Stomach smooth muscle (tissue), 2 donors: ENCODE measurements around the gene CDH16.
"Not testable (repeated sequence)": the region's sequence is repeated elsewhere in the genome, so short reads cannot be mapped to it uniquely, and the experiment has no call there.

ENCODE experiments used
- H3K27ac ChIP-seq: one replicate; pipeline ENCODE4 v1.7.0; 2013; ENCODE audit warnings: mild to moderate bottlenecking, low read length, inconsistent platforms
- H3K27me3 ChIP-seq, 2 donors: one replicate each; pipeline ENCODE4 v1.7.0; 2013; ENCODE audit warnings: low read length in 2 of 2; ENCODE audit not compliant: insufficient read depth in 2 of 2, control insufficient read depth in 1 of 2
- H3K36me3 ChIP-seq, 2 donors: one replicate each; pipeline ENCODE4 v1.7.0; 2013; ENCODE audit warnings: low read length in 2 of 2; ENCODE audit not compliant: control insufficient read depth in 2 of 2, insufficient read depth in 2 of 2
- H3K4me1 ChIP-seq: one replicate; pipeline ENCODE4 v1.7.0; 2013; ENCODE audit warnings: low read length; ENCODE audit not compliant: control insufficient read depth, insufficient read depth
- H3K4me3 ChIP-seq, 2 donors: one replicate each; pipeline ENCODE4 v1.7.0; 2013; ENCODE audit warnings: low read length in 2 of 2
- H3K9ac ChIP-seq, 2 donors: one replicate each; pipeline ENCODE4 v1.7.0; 2013; ENCODE audit warnings: low read length in 2 of 2, mild to moderate bottlenecking in 1 of 2
- H3K9me3 ChIP-seq, 2 donors: one replicate each; pipeline ENCODE4 v1.7.0; 2013; ENCODE audit warnings: low read length in 2 of 2; ENCODE audit not compliant: control insufficient read depth in 2 of 2
- donor health status: healthy.
- donor health status: Pancreatic carcinoma.

The CDH16 gene

DNA sequence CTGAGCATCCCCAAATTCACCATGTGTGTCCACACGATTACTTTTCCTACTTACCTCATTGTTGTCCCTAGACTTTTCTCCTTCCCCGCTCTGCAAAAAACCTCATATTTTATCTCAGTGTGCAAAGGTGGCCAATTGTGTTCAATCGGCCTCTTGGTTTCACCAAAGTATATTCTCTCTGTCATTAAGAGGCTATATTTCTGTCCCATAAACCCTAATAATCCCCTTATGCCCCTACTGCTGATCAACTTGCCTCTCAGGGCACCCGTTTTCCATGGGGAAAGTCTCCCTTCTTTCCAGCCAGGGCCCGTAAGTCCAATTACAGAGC, 28.3 kb upstream of the CDH16 start:
- Histone ChIP-seq H3K9ac (no peak overlapping the region), H3K9me3 (no peaks in the 10 kb centered on the region), H3K4me1 (peaks cover 15% of the 10 kb centered on the region), H3K36me3 (peaks cover 15 to 16% of the 10 kb centered on the region in 2 donors), H3K4me3 (no peak overlapping the region), H3K27ac (no peak overlapping the region), H3K27me3 (peaks cover 0 to 6% of the 10 kb centered on the region in 2 donors)

DNA sequence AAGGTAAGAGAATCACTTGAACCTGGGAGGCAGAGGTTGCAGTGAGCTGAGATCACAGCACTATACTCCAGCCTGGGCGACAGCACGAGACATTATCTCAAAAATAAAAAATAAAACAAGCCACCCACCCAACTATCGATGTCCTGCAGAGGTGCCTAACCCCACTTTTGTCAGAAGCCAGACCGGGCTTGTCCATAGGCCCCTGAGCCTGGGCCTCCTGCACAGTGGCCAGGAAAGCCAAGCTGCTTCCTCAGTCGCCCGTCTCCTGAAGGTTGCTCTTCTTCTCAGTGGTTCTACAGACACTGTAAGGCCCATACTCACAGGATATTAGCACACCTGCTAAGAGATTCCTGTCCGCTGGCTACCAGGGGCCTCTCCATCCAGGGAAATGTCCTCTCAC, 27.9 kb upstream of the CDH16 start:
- peaks cover 0 to 3% of the 10 kb centered on the region in 2 donors for H3K27me3 ChIP-seq

DNA sequence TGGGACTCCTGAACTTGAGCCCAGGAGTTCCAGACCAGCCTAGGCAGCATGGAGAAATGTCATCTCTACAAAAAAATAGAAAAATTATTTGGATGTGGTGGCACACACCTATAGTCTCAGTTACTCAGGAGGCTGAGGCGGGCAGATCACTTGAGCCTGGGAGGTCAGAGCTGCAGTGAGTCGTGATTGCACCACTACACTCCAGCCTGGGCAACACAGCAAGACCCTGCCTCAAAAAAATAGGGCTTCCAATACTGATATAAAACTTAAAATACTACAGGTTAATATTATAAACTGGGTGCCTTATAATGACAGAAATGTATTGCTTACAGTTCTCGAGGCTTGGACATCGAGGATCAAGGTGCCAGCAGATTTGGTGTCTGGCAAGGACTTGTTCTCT, 27.3 kb upstream of the CDH16 start:
- no peak overlapping the region for H3K4me3 ChIP-seq
- H3K9me3 ChIP-seq = no peaks in the 10 kb centered on the region
- H3K9ac ChIP-seq = no peak overlapping the region
- peaks cover 0 to 3% of the 10 kb centered on the region in 2 donors for H3K27me3 ChIP-seq
- peaks cover 25 to 26% of the 10 kb centered on the region in 2 donors for H3K36me3 ChIP-seq
- H3K27ac ChIP-seq = no peak overlapping the region
- peaks cover 15% of the 10 kb centered on the region for H3K4me1 ChIP-seq

More for the DNA sequence above, 27.9 kb upstream of the CDH16 start:
- H3K27ac ChIP-seq = no peak overlapping the region
- H3K9me3 ChIP-seq = no peaks in the 10 kb centered on the region
- H3K4me3 ChIP-seq = no peak overlapping the region
- H3K9ac ChIP-seq = no peak overlapping the region
- H3K4me1 ChIP-seq = peaks cover 15% of the 10 kb centered on the region
- H3K36me3 ChIP-seq = peaks cover 19 to 20% of the 10 kb centered on the region in 2 donors

DNA sequence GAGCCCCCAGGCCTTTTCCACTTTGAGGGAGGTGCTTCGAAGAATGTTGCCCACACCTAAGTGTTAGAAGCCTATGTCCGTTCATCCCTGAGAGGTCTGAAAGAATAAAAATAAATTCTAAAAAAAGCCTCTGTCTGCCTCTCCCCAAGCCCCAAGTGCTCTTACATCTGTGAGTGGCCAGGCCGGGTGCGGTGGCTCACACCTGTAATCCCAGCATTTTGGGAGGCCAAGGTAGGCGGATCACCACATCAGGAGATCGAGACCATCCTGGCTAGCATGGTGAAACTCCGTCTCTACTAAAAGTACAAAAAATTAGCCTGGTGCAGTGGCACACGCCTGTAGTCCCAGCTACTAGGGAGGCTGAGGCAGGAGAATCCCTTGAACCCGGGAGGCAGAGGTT, 26.3 kb upstream of the CDH16 start:
- not testable (repeated sequence) for H3K27ac ChIP-seq, H3K27me3 ChIP-seq, H3K9me3 ChIP-seq, H3K4me3 ChIP-seq, H3K9ac ChIP-seq
- peaks cover 33 to 34% of the 10 kb centered on the region in 2 donors for H3K36me3 ChIP-seq
- H3K4me1 ChIP-seq = peaks cover 15% of the 10 kb centered on the region

DNA sequence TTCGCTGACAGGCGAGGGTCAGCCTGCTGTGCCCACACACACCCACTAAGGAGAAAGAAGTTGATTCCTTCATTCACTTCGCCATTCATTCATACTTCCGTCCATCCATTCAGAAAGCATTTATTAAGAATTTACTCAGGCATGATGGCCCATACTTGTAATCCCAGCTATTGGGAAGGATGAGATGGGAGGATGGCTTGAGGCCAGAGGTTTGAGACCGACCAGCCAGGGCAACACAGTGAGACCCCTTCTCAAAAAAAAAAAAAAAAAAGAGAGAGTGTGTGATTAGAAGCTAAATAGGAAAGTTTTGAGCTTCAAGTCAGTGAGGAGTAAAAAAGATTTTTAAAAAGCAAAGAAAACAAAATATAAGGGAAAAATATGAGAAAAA, 25.4 kb upstream of the CDH16 start:
- Histone ChIP-seq H3K36me3 (peaks cover 37 to 42% of the 10 kb centered on the region in 2 donors), H3K4me1 (peaks cover 14% of the 10 kb centered on the region), H3K9ac (no peak overlapping the region), H3K9me3 (no peaks in the 10 kb centered on the region), H3K27me3 (no peaks in the 10 kb centered on the region), H3K27ac (no peak overlapping the region), H3K4me3 (no peak overlapping the region)

DNA sequence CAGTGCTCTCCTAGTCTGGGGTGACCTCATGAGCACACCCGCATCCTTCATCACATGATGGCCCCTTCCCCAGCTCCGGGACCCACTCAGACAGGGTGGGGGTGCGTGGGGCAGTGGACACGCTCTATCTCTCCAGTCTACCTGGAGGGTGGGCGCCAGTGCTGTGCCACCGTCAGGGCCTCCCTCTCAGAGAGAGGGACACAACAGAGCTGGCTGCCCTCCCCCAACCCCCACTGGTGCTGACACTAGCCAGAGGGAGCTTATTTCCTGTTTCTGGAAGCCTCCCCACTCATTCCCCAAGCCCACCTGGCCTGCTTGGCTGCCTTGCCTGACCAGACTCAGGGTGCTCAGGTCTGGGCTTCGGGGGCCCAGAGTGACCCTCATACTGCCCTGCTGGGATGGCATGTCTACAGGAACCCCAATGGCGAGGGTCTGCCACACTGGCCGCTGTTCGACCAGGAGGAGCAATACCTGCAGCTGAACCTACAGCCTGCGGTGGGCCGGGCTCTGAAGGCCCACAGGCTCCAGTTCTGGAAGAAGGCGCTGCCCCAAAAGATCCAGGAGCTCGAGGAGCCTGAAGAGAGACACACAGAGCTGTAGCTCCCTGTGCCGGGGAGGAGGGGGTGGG, 24.9 kb upstream of the CDH16 start:
- Histone ChIP-seq H3K36me3 (peaks cover 43 to 46% of the 10 kb centered on the region in 2 donors), H3K9me3 (no peaks in the 10 kb centered on the region), H3K4me3 (no peak overlapping the region), H3K9ac (no peak overlapping the region), H3K4me1 (peaks cover 9% of the 10 kb centered on the region), H3K27ac (no peak overlapping the region), H3K27me3 (no peaks in the 10 kb centered on the region)

DNA sequence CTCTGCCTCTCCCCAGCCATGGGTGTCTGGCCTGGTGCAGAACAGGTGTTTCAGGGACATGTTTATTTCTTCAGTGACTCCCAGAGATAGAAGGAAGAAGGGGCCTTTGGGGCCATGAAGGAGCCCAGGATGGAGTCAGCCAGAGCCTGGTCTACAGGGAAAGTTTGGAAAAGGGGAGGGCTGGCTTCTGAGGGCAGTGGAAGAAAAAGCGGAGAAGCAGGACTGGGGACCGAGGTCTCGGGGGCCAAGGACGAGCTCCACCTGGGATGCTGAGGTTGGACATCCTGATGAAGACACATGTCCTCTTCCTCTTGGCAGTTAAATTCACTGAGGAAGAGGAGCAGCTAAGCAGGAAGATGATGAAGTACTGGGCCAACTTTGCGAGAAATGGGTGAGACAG, 24.3 kb upstream of the CDH16 start:
- Histone ChIP-seq H3K9ac (no peak overlapping the region), H3K4me1 (peaks cover 5% of the 10 kb centered on the region), H3K36me3 (peaks cover 46 to 50% of the 10 kb centered on the region in 2 donors), H3K27ac (no peak overlapping the region), H3K9me3 (no peaks in the 10 kb centered on the region), H3K4me3 (no peak overlapping the region), H3K27me3 (no peaks in the 10 kb centered on the region)

DNA sequence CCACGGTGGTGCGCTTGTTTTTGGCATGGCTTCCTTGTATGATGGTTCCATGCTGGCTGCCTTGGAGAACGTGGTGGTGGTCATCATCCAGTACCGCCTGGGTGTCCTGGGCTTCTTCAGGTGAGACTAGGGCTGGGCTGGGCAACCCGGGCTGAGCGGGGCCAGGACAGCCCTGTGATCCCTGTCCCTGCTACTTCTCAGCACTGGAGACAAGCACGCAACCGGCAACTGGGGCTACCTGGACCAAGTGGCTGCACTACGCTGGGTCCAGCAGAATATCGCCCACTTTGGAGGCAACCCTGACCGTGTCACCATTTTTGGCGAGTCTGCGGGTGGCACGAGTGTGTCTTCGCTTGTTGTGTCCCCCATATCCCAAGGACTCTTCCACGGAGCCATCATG, 21.6 kb upstream of the CDH16 start:
- Histone ChIP-seq H3K27me3 (no peaks in the 10 kb centered on the region), H3K9me3 (no peaks in the 10 kb centered on the region), H3K9ac (no peak overlapping the region), H3K4me3 (no peak overlapping the region), H3K27ac (no peak overlapping the region), H3K4me1 (peaks cover 27% of the 10 kb centered on the region), H3K36me3 (peaks cover 54 to 55% of the 10 kb centered on the region in 2 donors)

DNA sequence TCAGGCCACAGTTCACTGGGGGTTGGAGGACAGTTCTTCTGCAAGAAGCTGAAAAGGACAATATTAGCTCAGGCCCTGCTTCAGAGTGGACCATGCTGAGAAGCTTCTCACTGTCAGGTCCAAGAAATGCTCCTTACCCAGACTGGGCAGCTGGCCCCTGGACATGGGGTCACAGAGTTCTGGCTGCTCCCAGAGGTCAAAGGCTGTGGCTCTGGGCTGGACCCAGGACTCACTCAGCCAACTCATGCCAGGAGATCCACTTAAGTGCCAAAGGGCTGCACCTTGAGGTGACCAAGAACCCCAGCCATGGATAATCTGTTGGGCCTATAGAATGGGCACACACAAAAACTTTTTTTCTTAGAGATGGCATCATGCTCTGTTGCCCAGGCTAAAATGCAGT, 20.7 kb upstream of the CDH16 start:
- H3K36me3 ChIP-seq = peaks cover 54 to 55% of the 10 kb centered on the region in 2 donors
- H3K9ac ChIP-seq = no peak overlapping the region
- H3K27ac ChIP-seq = no peak overlapping the region
- H3K4me3 ChIP-seq = no peak overlapping the region
- H3K27me3 ChIP-seq = no peaks in the 10 kb centered on the region
- peaks cover 30% of the 10 kb centered on the region for H3K4me1 ChIP-seq
- no peaks in the 10 kb centered on the region for H3K9me3 ChIP-seq

DNA sequence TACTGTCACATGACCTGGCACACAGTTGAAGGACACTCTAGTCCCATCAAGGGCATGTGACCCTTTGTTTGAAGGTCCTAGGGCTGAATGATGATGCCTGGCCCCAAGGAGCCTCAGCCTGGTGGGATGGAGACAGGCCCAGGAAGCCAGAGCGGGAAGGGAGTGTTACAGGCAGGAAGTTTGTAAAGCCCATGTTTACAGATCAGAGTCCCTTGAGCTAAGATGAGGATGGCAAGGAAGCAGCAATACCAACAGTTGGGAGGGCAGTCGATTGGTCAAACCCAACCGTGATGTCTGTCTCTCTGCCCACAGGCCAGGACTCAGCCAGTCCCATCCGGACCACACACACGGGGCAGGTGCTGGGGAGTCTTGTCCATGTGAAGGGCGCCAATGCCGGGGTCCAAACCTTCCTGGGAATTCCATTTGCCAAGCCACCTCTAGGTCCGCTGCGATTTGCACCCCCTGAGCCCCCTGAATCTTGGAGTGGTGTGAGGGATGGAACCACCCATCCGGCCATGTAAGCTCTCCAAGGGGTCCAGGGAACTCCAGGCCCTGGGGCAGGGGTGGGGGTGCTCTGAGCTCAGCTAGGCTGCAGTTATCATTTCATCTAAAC, 19.1 kb upstream of the CDH16 start:
- no peak overlapping the region for H3K27ac ChIP-seq
- H3K27me3 ChIP-seq = no peaks in the 10 kb centered on the region
- peaks cover 39% of the 10 kb centered on the region for H3K4me1 ChIP-seq
- H3K4me3 ChIP-seq = no peak overlapping the region
- H3K9me3 ChIP-seq = no peaks in the 10 kb centered on the region
- peaks cover 47 to 48% of the 10 kb centered on the region in 2 donors for H3K36me3 ChIP-seq
- H3K9ac ChIP-seq = no peak overlapping the region

DNA sequence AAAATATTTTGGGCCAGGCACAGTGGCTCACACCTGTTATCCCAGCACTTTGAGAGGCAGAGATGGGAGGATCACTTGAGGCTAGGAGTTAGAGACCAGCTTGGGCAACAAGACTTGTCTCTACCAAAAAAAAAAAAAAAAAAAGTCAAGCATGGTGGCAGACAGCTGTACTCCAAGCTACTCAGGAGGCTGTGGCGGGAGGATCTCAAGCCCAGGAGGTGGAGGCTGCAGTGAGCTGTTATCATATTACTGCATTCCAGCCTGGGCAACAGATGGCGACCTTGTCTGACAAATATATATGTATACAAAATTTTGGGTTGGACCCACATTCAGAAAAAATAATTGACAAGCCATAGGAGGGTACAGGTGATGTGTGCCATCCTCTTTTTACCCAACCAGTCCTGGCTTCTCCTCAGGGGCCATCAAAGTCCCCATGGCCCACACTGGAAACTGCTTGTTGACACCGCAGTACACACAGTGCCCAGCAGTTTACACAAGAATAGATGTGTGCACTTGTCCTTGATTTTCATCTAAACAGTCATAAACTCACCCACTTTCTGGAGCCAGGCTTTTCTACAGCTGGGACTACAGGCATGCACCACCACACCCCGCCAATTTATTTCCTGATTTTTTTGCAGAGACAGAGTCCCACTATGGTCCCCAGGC, 18.3 kb upstream of the CDH16 start:
- H3K27me3 ChIP-seq = no peaks in the 10 kb centered on the region
- no peaks in the 10 kb centered on the region for H3K9me3 ChIP-seq
- H3K27ac ChIP-seq = no peak overlapping the region
- no peak overlapping the region for H3K4me3 ChIP-seq
- H3K9ac ChIP-seq = no peak overlapping the region
- H3K4me1 ChIP-seq = peaks cover 45% of the 10 kb centered on the region
- peaks cover 39 to 46% of the 10 kb centered on the region in 2 donors for H3K36me3 ChIP-seq
